8988T (cell line): ENCODE results near the gene CCDC40.

ENCODE experiments used
- DNase-seq: peaks from one replicate; pipeline ENCODE4 v3.0.0; 2011

CCDC40 gene

GRCh38 chr17:80117491-80118401 lies 81.3 kb downstream of the CCDC40 start:
- DNase-seq: no peak

- DNase-seq: no peak
These were observed 82.3 kb downstream of the CCDC40 start for GRCh38 chr17:80118601-80119270.

GRCh38 chr17:80119271-80119791 lies 82.9 kb downstream of the CCDC40 start:
- DNase-seq: no peak

- no peak for DNase-seq
These were observed 83.4 kb downstream of the CCDC40 start for GRCh38 chr17:80119839-80120238.

GRCh38 chr17:80122026-80122575 lies 85.7 kb downstream of the CCDC40 start:
- DNase-seq: no peak

- no peak for DNase-seq
These were observed 86.6 kb downstream of the CCDC40 start for GRCh38 chr17:80122926-80123505.

- DNase-seq: no peak
These were observed 87.3 kb downstream of the CCDC40 start for GRCh38 chr17:80123791-80124190.

GRCh38 chr17:80124351-80124981 lies 88.0 kb downstream of the CCDC40 start:
- DNase-seq: peak; percentile 52

- DNase-seq: no peak
These were observed 89.4 kb downstream of the CCDC40 start for GRCh38 chr17:80125656-80126448.

GRCh38 chr17:80126449-80126715 lies 89.9 kb downstream of the CCDC40 start:
- no peak for DNase-seq

GRCh38 chr17:80129006-80129565 lies 92.6 kb downstream of the CCDC40 start:
- DNase-seq: no peak

- no peak for DNase-seq
These were observed 94.5 kb downstream of the CCDC40 start for GRCh38 chr17:80130992-80131391.

GRCh38 chr17:80132906-80133625 lies 96.6 kb downstream of the CCDC40 start:
- no peak for DNase-seq

- no peak for DNase-seq
These were observed 97.2 kb downstream of the CCDC40 start for GRCh38 chr17:80133626-80133970.

GRCh38 chr17:80137131-80137530 lies 100.7 kb downstream of the CCDC40 start:
- DNase-seq: no peak

GRCh38 chr17:80138856-80139426 lies 102.5 kb downstream of the CCDC40 start:
- DNase-seq: no peak

- no peak for DNase-seq
These were observed 105.2 kb downstream of the CCDC40 start for GRCh38 chr17:80141463-80142165.

GRCh38 chr17:80142929-80143328 lies 106.5 kb downstream of the CCDC40 start:
- no peak for DNase-seq

GRCh38 chr17:80145076-80146075 lies 108.9 kb downstream of the CCDC40 start:
- no peak for DNase-seq
